Trophoblast cell (in vitro differentiated cells and primary cell): ENCODE data around the gene GREM2.
A peak's percentile ranks its signal among the peaks of the same experiment; 100 is the strongest.

Source experiments
- DNase-seq, 2 donors: peaks; one replicate each; pipeline ENCODE4 v3.0.0-alpha.2; 2016
- H2AFZ ChIP-seq: 2 replicates; pipeline ENCODE4 v1.6.1; 2013; ENCODE audit warnings: low read length, moderate library complexity, mild to moderate bottlenecking; ENCODE audit not compliant: insufficient read depth, poor library complexity
- H2AK5ac ChIP-seq: 2 replicates; pipeline ENCODE4 v1.6.1; 2013; ENCODE audit warnings: mild to moderate bottlenecking, low read length
- H2BK120ac ChIP-seq: 2 replicates; pipeline ENCODE4 v1.6.1; 2013; ENCODE audit warnings: low read length, mild to moderate bottlenecking, moderate library complexity; ENCODE audit not compliant: insufficient read depth, poor library complexity
- H2BK12ac ChIP-seq: 2 replicates; pipeline ENCODE4 v1.6.1; 2013; ENCODE audit warnings: mild to moderate bottlenecking, low read length, moderate library complexity
- H2BK5ac ChIP-seq: 2 replicates; pipeline ENCODE4 v1.6.1; 2013; ENCODE audit warnings: low read length, low read depth, moderate library complexity, mild to moderate bottlenecking; ENCODE audit not compliant: poor library complexity
- H3K14ac ChIP-seq: 2 replicates; pipeline ENCODE4 v1.6.1; 2013; ENCODE audit warnings: mild to moderate bottlenecking, low read length
- H3K18ac ChIP-seq: 2 replicates; pipeline ENCODE4 v1.6.1; 2013; ENCODE audit warnings: mild to moderate bottlenecking, low read length
- H3K23ac ChIP-seq: 2 replicates; pipeline ENCODE4 v1.6.1; 2013; ENCODE audit warnings: low read length
- H3K27ac ChIP-seq: 2 replicates; pipeline ENCODE4 v1.5.1; 2013; ENCODE audit warnings: low read depth, mild to moderate bottlenecking, inconsistent platforms, low read length, moderate library complexity
- H3K27me3 ChIP-seq: 2 replicates; pipeline ENCODE4 v1.6.1; 2013; ENCODE audit warnings: inconsistent platforms, mild to moderate bottlenecking, low read length, moderate library complexity; ENCODE audit not compliant: insufficient read depth
- H3K36me3 ChIP-seq, 2 experiments: 1 replicate in 1 of 2; 2 replicates in 1 of 2; pipeline ENCODE4 v1.6.1; 2013; ENCODE audit warnings: low read length in 2 of 2, mild to moderate bottlenecking in 2 of 2, moderate library complexity in 1 of 2; ENCODE audit not compliant: insufficient read depth in 2 of 2, control insufficient read depth in 1 of 2
- H3K4ac ChIP-seq: 2 replicates; pipeline ENCODE4 v1.6.1; 2013; ENCODE audit warnings: low read depth, mild to moderate bottlenecking, low read length, moderate library complexity
- H3K4me1 ChIP-seq, 2 experiments: 1 replicate in 1 of 2; 2 replicates in 1 of 2; pipeline ENCODE4 v1.6.1; 2013; ENCODE audit warnings: low read length in 2 of 2, mild to moderate bottlenecking in 2 of 2, moderate library complexity in 1 of 2; ENCODE audit not compliant: insufficient read depth in 2 of 2, control insufficient read depth in 1 of 2
- H3K4me2 ChIP-seq: 2 replicates; pipeline ENCODE4 v1.6.1; 2013; ENCODE audit warnings: inconsistent platforms, mild to moderate bottlenecking, low read length, moderate library complexity
- H3K4me3 ChIP-seq: 2 replicates; pipeline ENCODE4 v1.5.1; 2013; ENCODE audit warnings: mild to moderate bottlenecking, low read depth, low read length, inconsistent platforms
- H3K79me1 ChIP-seq: one replicate; pipeline ENCODE4 v1.6.1; 2013; ENCODE audit warnings: low read length
- H3K79me2 ChIP-seq: 2 replicates; pipeline ENCODE4 v1.6.1; 2013; ENCODE audit warnings: low read length, mild to moderate bottlenecking; ENCODE audit not compliant: control insufficient read depth, insufficient read depth, poor library complexity
- H3K9ac ChIP-seq: 2 replicates; pipeline ENCODE4 v1.6.1; 2013; ENCODE audit warnings: mild to moderate bottlenecking, low read length
- H3K9me3 ChIP-seq: 2 replicates; pipeline ENCODE4 v1.6.1; 2013; ENCODE audit warnings: low read depth, mild to moderate bottlenecking, control low read depth, inconsistent platforms, low read length; ENCODE audit not compliant: insufficient read depth
- H4K12ac ChIP-seq: 2 replicates; pipeline ENCODE4 v1.6.1; 2013; ENCODE audit warnings: low read depth, mild to moderate bottlenecking, low read length, moderate library complexity
- H4K8ac ChIP-seq: 2 replicates; pipeline ENCODE4 v1.6.1; 2013; ENCODE audit warnings: low read depth, mild to moderate bottlenecking, low read length, moderate library complexity
- H4K91ac ChIP-seq: one replicate; pipeline ENCODE4 v1.6.1; 2013; ENCODE audit warnings: low read depth, mild to moderate bottlenecking, low read length, moderate library complexity
- WGBS: extraction: QIAGEN DNeasy Blood & Tissue Kit; methylation state at CpG from one replicate; pipeline ENCODE4 v1.1.7; 2013; ENCODE audit warnings: missing lambda C conversion rate; ENCODE audit not compliant: insufficient read length, insufficient coverage; ENCODE audit errors: extremely low coverage; 5-methylcytosine and 5-hydroxymethylcytosine counted together

The GREM2 gene

GRCh38 chr1:240599830-240600229, 12.1 kb downstream of the GREM2 start:
- Histone ChIP-seq H2BK5ac (no peak overlapping the region), H3K9ac (no peak overlapping the region), H3K4me1 (peaks cover 0 to 2% of the 10 kb centered on the region in 2 experiments), H3K36me3 (no peaks in the 10 kb centered on the region), H2BK12ac (no peak overlapping the region), H3K4me3 (no peak overlapping the region), H4K12ac (no peak overlapping the region), H3K4ac (no peak overlapping the region), H3K18ac (no peak overlapping the region), H2AK5ac (no peak overlapping the region), H3K27me3 (no peaks in the 10 kb centered on the region), H3K27ac (no peak overlapping the region), H3K79me1 (no peaks in the 10 kb centered on the region), H3K23ac (no peak overlapping the region), H4K91ac (no peak overlapping the region), H3K9me3 (no peaks in the 10 kb centered on the region), H2BK120ac (no peak overlapping the region), H2AFZ (no peak overlapping the region), H4K8ac (no peak overlapping the region), H3K4me2 (no peak overlapping the region), H3K79me2 (peaks cover 2% of the 10 kb centered on the region), H3K14ac (no peak overlapping the region)
- no peak for DNase-seq
- WGBS = no CpG with 5 or more reads among the region's 6 CpGs

- Histone ChIP-seq H2BK12ac (no peak overlapping the region), H2BK120ac (no peak overlapping the region), H3K4ac (no peak overlapping the region), H3K79me2 (peaks cover 2% of the 10 kb centered on the region), H3K27ac (no peak overlapping the region), H3K4me2 (no peak overlapping the region), H2BK5ac (no peak overlapping the region), H3K79me1 (no peaks in the 10 kb centered on the region), H3K9me3 (no peaks in the 10 kb centered on the region), H2AK5ac (no peak overlapping the region), H3K9ac (no peak overlapping the region), H3K36me3 (no peaks in the 10 kb centered on the region), H4K12ac (no peak overlapping the region), H3K23ac (no peak overlapping the region), H4K8ac (no peak overlapping the region), H3K18ac (no peak overlapping the region), H3K27me3 (no peaks in the 10 kb centered on the region), H3K4me1 (peaks cover 0 to 2% of the 10 kb centered on the region in 2 experiments), H2AFZ (no peak overlapping the region), H4K91ac (no peak overlapping the region), H3K14ac (no peak overlapping the region), H3K4me3 (no peak overlapping the region)
- no peak for DNase-seq
- no CpG with 5 or more reads among the region's 3 CpGs for WGBS
These were observed 12.7 kb downstream of the GREM2 start for GRCh38 chr1:240599299-240599698.

GRCh38 chr1:240598216-240599001, 13.5 kb downstream of the GREM2 start:
- no peak overlapping the region for H3K23ac ChIP-seq
- no peak overlapping the region for H4K12ac ChIP-seq
- no peak overlapping the region for H2BK120ac ChIP-seq
- no CpG with 5 or more reads among the region's 3 CpGs for WGBS
- peaks cover 2% of the 10 kb centered on the region for H3K79me2 ChIP-seq
- no peak overlapping the region for H2AFZ ChIP-seq
- H2AK5ac ChIP-seq = no peak overlapping the region
- H3K18ac ChIP-seq = no peak overlapping the region
- H4K91ac ChIP-seq = no peak overlapping the region
- H3K79me1 ChIP-seq = no peaks in the 10 kb centered on the region
- no peak overlapping the region for H3K4ac ChIP-seq
- H3K9ac ChIP-seq = no peak overlapping the region
- H2BK12ac ChIP-seq = no peak overlapping the region
- H3K4me1 ChIP-seq = peaks cover 0 to 2% of the 10 kb centered on the region in 2 experiments
- H3K27ac ChIP-seq = no peak overlapping the region
- no peaks in the 10 kb centered on the region for H3K36me3 ChIP-seq
- no peak overlapping the region for H3K14ac ChIP-seq
- H4K8ac ChIP-seq = no peak overlapping the region
- DNase-seq = no peak
- H3K4me3 ChIP-seq = no peak overlapping the region
- H3K27me3 ChIP-seq = no peaks in the 10 kb centered on the region
- no peak overlapping the region for H3K4me2 ChIP-seq
- no peak overlapping the region for H2BK5ac ChIP-seq
- no peaks in the 10 kb centered on the region for H3K9me3 ChIP-seq

GRCh38 chr1:240597153-240597745, 14.7 kb downstream of the GREM2 start:
- no peak for DNase-seq
- Histone ChIP-seq H2BK12ac (no peak overlapping the region), H3K4ac (no peak overlapping the region), H3K9ac (no peak overlapping the region), H3K4me1 (peaks cover 0 to 2% of the 10 kb centered on the region in 2 experiments), H2AK5ac (no peak overlapping the region), H2BK120ac (no peak overlapping the region), H3K9me3 (no peaks in the 10 kb centered on the region), H3K27me3 (no peaks in the 10 kb centered on the region), H3K23ac (no peak overlapping the region), H3K27ac (peak overlapping the region; percentile 32), H4K91ac (no peak overlapping the region), H3K79me2 (peaks cover 2% of the 10 kb centered on the region), H3K18ac (no peak overlapping the region), H4K8ac (no peak overlapping the region), H3K36me3 (no peaks in the 10 kb centered on the region), H3K14ac (no peak overlapping the region), H3K4me3 (no peak overlapping the region), H3K79me1 (no peaks in the 10 kb centered on the region), H2AFZ (no peak overlapping the region), H3K4me2 (no peak overlapping the region), H2BK5ac (no peak overlapping the region), H4K12ac (no peak overlapping the region)
- no CpG with 5 or more reads among the region's 12 CpGs for WGBS
